C4-2B (cell line): ENCODE measurements around the gene DPYSL3.

Experiments used
- ZFX ChIP-seq: fragments of 450-650 bp; IDR thresholded peaks from 2 replicates; pipeline ENCODE4 v1.6.1; 2017
- TF ChIP-seq, protein P1 (sequence below): fragments of 450-650 bp; conservative IDR thresholded peaks from 2 replicates; pipeline ENCODE4 v1.5.1; 2017; ENCODE audit warnings: mild to moderate bottlenecking

DNA sequence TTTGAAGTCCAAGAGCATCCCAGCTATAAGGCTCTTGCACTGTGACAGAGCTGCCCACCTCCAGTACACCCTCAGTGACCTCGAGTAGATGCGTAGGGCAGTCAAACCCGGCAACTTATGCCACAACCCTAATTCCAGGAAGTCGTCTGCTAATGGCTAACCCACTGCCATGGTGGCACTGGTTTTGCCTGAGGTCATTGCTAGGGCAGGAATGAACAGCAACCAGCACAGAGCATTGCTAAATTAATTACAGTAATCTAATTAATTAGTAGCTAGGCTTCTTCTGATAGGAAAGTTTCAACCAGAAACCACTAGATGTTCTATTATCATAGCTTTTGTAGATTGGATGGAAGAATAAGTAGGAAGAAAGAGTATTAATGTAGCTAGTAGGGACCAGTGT, 122.8 kb downstream of the DPYSL3 start:
- TF ChIP-seq, protein P1, sequence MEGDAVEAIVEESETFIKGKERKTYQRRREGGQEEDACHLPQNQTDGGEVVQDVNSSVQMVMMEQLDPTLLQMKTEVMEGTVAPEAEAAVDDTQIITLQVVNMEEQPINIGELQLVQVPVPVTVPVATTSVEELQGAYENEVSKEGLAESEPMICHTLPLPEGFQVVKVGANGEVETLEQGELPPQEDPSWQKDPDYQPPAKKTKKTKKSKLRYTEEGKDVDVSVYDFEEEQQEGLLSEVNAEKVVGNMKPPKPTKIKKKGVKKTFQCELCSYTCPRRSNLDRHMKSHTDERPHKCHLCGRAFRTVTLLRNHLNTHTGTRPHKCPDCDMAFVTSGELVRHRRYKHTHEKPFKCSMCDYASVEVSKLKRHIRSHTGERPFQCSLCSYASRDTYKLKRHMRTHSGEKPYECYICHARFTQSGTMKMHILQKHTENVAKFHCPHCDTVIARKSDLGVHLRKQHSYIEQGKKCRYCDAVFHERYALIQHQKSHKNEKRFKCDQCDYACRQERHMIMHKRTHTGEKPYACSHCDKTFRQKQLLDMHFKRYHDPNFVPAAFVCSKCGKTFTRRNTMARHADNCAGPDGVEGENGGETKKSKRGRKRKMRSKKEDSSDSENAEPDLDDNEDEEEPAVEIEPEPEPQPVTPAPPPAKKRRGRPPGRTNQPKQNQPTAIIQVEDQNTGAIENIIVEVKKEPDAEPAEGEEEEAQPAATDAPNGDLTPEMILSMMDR = no peak
- TF ChIP-seq ZFX = no peak
